T-helper 1 cell (primary cell): Measurements from ENCODE around the gene GLIS1.

ENCODE experiments used
- DNase-seq, 5 donors: peaks; one replicate each; pipeline ENCODE4 v3.0.0-alpha.2; 2012 to 2020

Gene GLIS1

DNA sequence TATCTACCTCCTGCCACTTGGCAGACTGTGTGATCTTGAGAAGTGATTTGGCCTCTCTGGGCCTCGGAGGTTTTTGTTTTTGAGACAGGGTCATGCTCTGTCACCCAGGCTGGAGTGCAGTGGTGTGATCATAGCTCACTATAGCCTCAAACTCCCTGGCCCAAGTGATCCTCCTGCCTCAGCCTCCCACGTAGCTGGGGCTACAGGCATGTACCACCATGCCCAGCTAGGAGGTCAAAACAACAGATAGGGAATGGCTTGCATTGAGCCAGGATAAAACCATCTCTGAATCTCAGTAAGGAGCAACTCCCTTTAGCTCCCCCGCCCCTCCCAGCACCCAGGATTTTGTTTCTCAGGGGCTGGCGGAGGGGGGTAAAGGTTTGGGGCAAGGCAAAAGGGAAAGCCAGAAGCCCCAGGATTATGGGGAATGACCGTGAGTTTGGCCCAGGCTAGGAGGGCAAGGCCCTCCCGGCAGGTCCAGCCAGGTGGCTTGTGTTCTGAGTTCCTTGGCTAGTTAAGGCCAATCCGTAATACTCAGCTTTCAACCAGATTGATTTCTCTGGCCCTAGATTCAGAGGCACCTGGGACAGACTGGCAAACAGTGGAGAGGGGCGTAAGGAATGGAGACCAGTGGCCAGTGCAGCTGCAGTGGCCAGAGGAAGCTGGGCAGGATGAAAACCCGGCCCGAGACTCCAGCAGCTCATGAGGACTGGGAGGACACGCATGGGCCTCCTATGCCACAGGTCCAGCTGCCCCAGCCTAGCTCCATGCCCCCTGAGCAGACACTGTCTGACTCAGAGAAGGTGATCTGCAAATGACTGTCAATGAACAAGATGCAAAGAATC is 149.7 kb downstream of the GLIS1 start:
- no peak for DNase-seq

DNA sequence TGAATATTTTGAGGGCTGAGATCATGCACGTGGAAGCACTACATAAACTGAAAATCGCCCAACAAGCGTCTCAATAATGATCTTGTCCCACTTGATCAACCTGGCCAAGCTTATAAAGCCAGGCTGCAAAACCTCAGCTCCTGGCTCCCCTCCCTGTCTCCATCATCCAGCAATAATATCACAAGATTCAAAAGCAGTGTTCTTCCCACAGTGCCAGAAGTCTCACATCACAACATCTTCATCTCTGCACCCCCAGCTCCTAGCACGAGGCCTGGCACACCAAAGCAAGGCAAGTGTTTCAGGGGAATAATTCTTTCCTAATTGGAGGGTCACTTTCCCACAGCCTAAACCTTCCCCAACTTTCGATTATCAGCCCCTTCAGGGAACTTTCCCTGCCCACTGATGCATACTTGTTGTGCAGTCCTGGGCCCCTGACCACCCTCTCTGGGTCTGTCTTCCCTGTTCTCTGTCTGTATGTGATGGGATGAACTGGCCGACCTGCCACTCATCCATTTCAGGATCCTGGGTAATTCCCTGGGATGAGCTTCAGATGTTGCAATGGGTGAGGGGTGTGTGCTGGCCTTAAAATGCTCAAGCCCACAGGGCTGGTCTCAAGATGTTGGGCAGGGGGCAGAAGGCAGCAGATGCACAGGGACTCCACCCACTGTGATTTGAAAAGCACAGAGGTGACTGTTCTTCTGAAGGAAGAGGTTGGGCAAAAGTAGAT is 150.7 kb downstream of the GLIS1 start:
- no peak for DNase-seq

DNA sequence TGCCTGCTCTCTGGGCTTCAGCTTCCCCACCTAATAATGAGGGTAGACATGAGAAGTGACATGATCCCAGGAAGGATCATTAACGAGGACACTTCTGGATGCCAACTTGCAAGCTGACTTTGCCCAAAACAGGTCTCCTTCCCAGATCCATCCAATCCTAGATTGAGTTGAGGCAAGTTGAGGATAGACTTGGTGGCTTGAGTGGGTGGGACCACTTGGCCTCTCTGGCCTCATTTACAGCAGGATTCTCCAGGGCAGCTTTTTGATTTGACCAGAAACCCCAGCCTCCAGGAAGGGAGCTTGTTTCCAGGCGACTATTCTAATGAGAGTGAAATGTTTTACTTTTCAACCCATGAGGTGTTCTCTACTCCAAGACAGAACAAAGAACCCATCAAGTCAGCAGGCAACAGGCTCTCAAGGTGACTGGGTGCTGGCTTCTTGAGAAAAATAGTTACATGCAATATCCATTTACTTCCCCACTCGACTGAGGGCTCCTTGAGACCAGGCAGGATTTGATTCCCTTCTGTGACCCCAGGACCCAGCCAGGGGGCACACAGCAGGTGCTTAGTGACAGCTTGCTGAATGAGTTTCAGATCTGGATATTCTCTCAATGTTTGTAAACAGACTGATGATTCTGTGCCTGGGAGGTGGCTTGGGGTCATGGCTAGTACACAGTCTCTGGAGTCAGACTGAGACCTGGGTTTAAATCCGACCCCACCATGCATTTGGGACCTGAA is 151.5 kb downstream of the GLIS1 start:
- no peak for DNase-seq

DNA sequence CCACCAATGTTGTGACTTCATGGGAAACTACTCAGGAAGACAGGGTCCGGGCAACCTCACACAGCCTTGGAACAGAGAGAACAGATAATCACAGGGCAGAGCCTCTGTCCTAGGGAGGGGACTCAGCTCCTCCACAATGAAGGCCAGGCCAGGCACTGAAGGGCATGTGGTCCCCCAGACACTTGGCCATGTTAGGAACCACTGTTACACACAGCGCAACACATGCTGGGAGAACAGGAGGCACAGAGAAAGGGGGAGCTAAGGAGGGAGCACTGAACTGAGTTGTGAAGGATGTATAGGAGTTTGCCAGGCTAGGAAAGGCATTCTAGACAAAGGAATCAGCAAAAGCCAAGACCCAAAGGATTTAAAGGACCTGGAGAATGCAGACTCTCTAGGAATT is 152.2 kb downstream of the GLIS1 start:
- DNase-seq, result no peak

DNA sequence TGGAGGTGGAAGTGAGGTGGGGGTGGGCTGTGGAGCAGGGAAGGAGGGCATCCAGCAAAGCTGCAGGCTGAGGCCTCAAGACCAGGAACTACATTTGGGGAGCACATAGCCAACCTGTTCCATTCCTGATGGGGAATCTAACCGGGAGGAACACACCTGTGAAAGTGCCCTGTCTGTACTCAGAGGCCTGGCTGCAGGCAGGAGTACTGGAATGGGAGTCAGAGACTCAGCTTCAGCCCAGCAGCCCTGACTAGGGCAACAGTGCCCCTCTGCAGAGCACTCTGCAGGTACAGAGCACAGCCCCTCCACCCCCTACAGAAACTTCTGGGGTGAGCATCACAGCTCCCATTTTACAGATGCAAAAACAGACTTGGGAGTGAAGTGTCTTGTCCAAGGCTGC is 153.4 kb downstream of the GLIS1 start:
- no peak for DNase-seq

- DNase-seq, result peak in 2 of 5 donors; percentile 9 to 52
Observed at GRCh38 chr1:53585129-53585528, 153.8 kb downstream of the GLIS1 start.

DNA sequence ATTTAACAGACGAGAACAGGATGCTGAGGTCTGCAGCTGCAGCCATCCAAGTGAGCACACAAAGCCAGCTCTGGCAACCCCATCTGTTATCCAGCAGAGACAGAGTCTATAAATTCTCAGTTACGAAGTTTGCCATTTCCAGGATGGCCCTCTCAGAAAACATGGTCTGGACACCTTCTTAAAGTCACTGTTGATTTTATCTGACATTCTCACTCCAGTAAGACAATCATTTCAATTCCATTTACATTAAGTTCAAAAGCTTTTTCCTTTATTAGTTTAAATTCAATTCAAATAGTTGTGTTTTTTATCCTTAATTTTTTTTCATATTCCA is 154.2 kb downstream of the GLIS1 start:
- DNase-seq, result no peak

DNA sequence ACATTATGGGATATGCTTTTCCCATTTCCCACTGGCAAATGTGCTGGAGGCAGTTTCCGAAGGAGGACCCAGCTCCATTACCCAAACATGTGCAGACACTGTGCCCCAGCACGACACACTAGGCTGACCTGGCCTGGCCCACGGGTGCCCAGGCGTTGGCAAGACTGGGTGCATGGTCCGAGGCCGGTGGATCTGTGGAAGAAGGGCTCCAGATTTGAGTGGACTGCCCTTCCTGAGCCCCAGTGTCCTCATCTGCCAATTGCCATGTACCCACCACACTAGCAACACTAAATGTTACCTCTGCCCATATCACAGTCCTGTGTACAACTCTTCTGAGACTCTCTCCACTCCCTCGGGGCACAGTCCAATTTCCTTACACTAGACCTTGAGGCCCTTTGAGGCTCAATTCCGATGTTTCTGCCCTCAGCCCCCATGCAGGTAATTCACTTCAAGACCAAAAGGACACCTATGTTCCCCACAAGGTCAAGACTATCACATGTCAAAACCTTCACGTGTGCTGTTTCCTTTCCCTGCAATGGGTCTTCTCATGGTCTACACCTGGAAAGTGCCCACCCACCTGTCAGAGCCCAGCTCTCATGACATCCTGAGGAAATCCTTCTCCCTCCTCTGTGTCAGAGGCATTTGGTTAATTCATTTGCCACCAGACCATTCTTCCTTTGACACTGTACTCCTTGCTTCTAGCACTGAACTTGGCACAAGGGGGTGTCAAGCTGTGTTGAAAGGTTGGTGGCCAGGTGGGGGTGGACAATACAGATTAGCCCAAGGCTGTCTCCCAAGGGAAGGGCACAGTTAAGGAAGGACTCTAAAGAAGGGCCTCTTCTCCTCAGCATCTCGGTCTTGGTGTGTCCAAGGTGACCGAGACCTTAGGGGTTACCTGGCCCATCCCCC is 154.8 kb downstream of the GLIS1 start:
- DNase-seq, result peak in 1 of 5 donors; percentile 8

DNA sequence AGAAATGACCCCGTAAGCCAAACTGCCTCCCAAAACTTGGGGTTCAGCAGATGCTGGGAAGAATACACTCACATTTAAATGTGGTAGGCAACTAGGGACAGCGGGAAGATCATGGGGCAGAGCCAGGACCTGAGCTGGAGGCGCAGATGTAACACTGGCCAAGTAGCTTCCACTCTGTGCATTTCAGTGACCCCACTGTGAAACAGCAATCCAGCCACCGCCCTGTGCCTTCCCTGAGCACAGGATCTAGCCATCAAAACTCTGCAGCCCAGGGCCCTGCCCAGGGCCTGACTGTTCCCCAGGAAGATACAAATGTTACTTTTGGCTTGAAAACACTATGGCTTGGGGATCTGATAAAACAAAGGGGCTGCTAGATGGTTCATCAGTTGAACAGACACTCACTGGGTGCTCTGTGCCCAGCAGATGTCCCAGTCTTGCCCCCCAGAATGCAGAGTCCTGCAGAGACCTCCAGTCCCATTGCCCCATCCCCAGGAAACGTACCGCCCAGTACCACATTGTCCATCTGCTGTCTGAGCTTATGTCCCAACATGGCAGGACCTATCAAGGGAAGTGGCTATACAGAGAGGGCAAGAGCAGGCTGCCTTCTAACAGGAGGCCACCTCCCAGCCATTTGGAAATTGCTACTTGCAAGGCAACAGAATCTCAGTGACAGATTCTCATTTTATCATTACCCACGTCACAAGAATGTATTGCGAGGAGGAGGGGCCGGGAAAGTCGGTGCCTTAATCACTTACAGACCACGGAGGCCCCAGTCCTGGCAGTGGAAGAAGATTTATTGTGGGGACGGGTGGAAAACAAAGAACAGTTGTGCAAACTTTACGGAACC is 155.7 kb downstream of the GLIS1 start:
- DNase-seq, result peak in 1 of 5 donors; percentile 2

DNA sequence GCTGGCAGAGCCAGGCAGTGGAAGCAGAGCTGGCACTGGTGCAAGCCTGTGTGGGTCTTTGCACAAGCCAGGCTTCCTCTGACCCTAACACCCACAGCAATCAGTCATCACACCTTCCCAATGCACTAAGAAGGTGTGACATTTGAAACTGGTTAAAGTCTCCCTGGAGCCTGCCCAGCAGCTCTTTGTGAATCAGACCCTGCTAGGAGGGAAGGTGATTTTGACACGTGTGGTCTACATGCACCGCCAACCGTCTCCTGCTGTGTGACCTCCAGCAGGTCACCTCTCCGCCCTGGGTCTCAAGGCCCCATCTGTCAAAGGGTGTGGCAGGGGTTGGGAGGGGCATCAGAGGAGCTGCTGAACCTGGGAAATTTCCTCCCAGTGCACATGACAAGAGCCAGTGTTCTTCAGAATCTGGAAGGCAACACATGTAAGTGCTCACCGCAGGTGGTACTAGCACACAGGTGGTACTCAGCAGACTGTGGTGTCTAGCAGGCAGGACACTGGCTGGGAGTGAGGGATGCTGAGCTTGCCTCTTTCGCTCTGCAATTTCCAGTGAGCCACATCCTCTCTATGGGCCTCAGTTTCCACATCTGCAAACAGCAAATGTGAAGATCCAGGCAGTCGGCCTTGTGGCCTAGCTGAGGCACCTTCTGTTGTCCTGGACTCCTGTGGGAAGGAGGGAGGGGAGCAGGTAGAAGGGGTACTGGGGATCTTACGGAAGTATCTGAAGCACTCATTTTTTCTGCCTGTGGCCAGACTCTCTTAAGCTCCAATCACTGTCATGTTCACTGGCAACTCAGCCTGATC is 156.5 kb downstream of the GLIS1 start:
- peak in 1 of 5 donors; percentile 1 for DNase-seq

DNA sequence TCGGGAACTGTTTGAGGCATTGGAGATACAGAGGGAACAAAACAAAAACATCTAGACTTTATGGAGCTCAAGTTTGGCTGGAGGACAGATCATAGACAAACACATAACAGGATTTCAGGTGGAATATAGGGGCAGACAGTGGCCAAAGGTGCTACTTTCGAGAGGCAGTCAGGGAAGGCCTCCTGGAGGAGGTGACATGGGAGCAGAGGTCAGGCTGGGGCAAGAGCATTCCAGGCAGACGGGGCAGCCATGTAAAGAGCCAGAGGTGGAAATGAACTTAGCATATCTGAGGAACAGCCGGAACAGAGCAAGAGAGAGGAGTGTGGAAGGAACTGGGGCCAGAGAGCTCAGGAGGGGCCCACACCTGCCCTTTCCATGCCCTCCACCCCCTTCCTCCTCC is 157.5 kb downstream of the GLIS1 start:
- no peak for DNase-seq

- DNase-seq, result no peak
Observed at GRCh38 chr1:53580739-53581475, 158.1 kb downstream of the GLIS1 start.

- no peak for DNase-seq
Observed at GRCh38 chr1:53580009-53580400, 159.0 kb downstream of the GLIS1 start.

GRCh38 chr1:53579221-53580008 is 159.5 kb downstream of the GLIS1 start:
- no peak for DNase-seq

- DNase-seq, result no peak
Observed at GRCh38 chr1:53578358-53578757, 160.6 kb downstream of the GLIS1 start.

GRCh38 chr1:53577761-53578100 is 161.2 kb downstream of the GLIS1 start:
- no peak for DNase-seq

DNA sequence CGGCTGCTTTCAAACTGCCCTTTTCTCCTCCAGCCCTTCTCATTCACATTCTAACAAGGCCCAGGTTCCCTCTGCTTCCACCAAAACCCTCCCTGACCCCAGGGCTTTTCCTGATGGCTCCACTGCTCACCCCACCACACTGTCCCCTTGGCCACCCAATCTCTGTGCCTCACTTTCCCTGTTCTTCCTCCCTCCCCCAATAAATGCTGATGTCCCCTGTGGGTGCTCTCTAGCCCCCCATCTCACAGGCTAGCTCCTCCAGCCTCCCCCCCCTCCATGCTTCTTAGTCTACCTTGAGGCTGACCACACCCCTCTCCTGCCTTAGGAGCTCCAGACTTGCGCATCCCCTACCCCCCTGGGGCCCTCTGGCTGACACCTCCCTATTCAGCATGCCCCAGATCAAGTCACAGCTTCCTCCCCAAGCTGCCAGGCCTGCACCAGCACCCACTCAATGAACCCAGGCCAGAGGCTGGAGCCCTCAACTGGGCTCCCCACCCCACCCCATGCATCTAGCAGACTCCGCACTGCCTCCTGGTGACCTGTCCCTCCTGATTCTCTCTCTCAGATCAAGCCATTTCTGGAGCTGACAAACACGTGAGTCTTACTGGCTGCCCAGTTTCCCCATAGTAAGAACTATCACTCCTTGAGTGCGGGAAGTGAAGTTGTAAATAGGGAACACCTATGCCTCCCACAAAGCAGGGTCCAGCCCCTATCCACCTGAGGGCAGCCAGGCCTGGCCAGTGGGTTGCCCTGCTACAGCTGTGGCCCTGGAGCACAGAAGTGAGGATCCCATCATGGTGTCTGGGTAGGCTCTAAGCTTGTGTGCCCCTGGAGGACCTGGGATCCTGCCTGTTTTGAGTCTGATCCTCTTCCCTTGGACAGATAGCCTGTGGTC is 161.9 kb downstream of the GLIS1 start:
- DNase-seq, result no peak

- no peak for DNase-seq
Observed at GRCh38 chr1:53576381-53576801, 162.6 kb downstream of the GLIS1 start.
